ENCODE measurements around the gene ENDOG. TPM values are rescaled to one million over a fixed set of nuclear protein-coding genes. Genes with fewer than 3 reads are reported as not detected.
"Not testable (repeated sequence)": the region's sequence is repeated elsewhere in the genome, so short reads cannot be mapped to it uniquely, and the experiment has no call there.

Gene ENDOG
- 26.3 and 38.0 TPM in 2 replicates for total RNA-seq

- DNase-seq (ENCODE audit: extremely low read depth, low read depth, low spot score): peak; percentile 81
Measured at GRCh38 chr9:128818099-128818838, at the start of gene ENDOG. ENDOG (plus strand) TSS chr9:128818500; CDS start chr9:128818685, 185 bp downstream.

GRCh38 chr9:128768606-128769005 is 49.7 kb upstream of the ENDOG start:
- no peak for DNase-seq (ENCODE audit: extremely low read depth, low read depth, low spot score)

GRCh38 chr9:128770286-128771030 is 47.8 kb upstream of the ENDOG start:
- no peak for DNase-seq (ENCODE audit: extremely low read depth, low read depth, low spot score)

GRCh38 chr9:128771094-128771721 is 47.1 kb upstream of the ENDOG start:
- no peak for DNase-seq (ENCODE audit: extremely low read depth, low read depth, low spot score)

- no peak for DNase-seq (ENCODE audit: extremely low read depth, low read depth, low spot score)
Measured at GRCh38 chr9:128771745-128772519, 46.4 kb upstream of the ENDOG start, which contains the start of gene ZER1. ZER1 (minus strand) TSS chr9:128771927; CDS start chr9:128755565, 16,362 bp downstream.

GRCh38 chr9:128773049-128773448 is 45.3 kb upstream of the ENDOG start:
- DNase-seq (ENCODE audit: extremely low read depth, low read depth, low spot score): no peak

- no peak for DNase-seq (ENCODE audit: extremely low read depth, low read depth, low spot score)
Measured at GRCh38 chr9:128774804-128775203, 43.5 kb upstream of the ENDOG start.

- DNase-seq (ENCODE audit: extremely low read depth, low read depth, low spot score): not testable (repeated sequence)
Measured at GRCh38 chr9:128780093-128780492, 38.2 kb upstream of the ENDOG start.

GRCh38 chr9:128781187-128782070 is 36.9 kb upstream of the ENDOG start:
- DNase-seq (ENCODE audit: extremely low read depth, low read depth, low spot score): no peak

- no peak for DNase-seq (ENCODE audit: extremely low read depth, low read depth, low spot score)
Measured at GRCh38 chr9:128782669-128783068, 35.6 kb upstream of the ENDOG start.

GRCh38 chr9:128785427-128785826 is 32.9 kb upstream of the ENDOG start:
- DNase-seq (ENCODE audit: extremely low read depth, low read depth, low spot score): no peak

- DNase-seq (ENCODE audit: extremely low read depth, low read depth, low spot score): no peak
Measured at GRCh38 chr9:128786681-128787601, 31.4 kb upstream of the ENDOG start, which contains the start of gene TBC1D13. TBC1D13 (plus strand) TSS chr9:128787253; CDS start chr9:128787354, 101 bp downstream.

GRCh38 chr9:128787659-128788058 is 30.6 kb upstream of the ENDOG start:
- no peak for DNase-seq (ENCODE audit: extremely low read depth, low read depth, low spot score)

- no peak for DNase-seq (ENCODE audit: extremely low read depth, low read depth, low spot score)
Measured at GRCh38 chr9:128788445-128788844, 29.9 kb upstream of the ENDOG start.

GRCh38 chr9:128790536-128790935 is 27.8 kb upstream of the ENDOG start:
- no peak for DNase-seq (ENCODE audit: extremely low read depth, low read depth, low spot score)

GRCh38 chr9:128792134-128792533 is 26.2 kb upstream of the ENDOG start:
- DNase-seq (ENCODE audit: extremely low read depth, low read depth, low spot score): no peak

GRCh38 chr9:128792978-128793686 is 25.2 kb upstream of the ENDOG start:
- DNase-seq (ENCODE audit: extremely low read depth, low read depth, low spot score): no peak

- DNase-seq (ENCODE audit: extremely low read depth, low read depth, low spot score): not testable (repeated sequence)
Measured at GRCh38 chr9:128794961-128795360, 23.3 kb upstream of the ENDOG start.

Measured in glomerular endothelial cell (primary cell).